Kidney (tissue), 14 donors: ENCODE measurements around the gene CACNB2. TPM values are rescaled to one million over a fixed set of nuclear protein-coding genes. Genes with fewer than 3 reads are reported as not detected.
"Not testable (repeated sequence)": the region's sequence is repeated elsewhere in the genome, so short reads cannot be mapped to it uniquely, and the experiment has no call there.

Source experiments
- DNase-seq, 5 donors: peaks; one replicate each; pipeline ENCODE4 v3.0.0-alpha.2; 2013 to 2020
- FAIRE-seq: peaks from 2 replicates; lab custom pipeline; 2012; peaks lifted over from hg19 to GRCh38; lab: Jason Lieb, UNC
- H3K27ac ChIP-seq, 2 donors: one replicate each; pipeline ENCODE4 v1.7.0; 2013; ENCODE audit warnings: low read depth in 2 of 2, low read length in 2 of 2, inconsistent platforms in 1 of 2
- H3K27me3 ChIP-seq: one replicate; pipeline ENCODE4 v1.7.1; 2013; ENCODE audit warnings: low read length, inconsistent platforms; ENCODE audit not compliant: control insufficient read depth, insufficient read depth
- H3K36me3 ChIP-seq, 3 donors: one replicate each; pipeline versions ENCODE4 v1.7.0 to v1.7.1; 2013; ENCODE audit warnings: low read length in 3 of 3, control low read depth in 1 of 3, inconsistent platforms in 1 of 3; ENCODE audit not compliant: insufficient read depth in 3 of 3, control insufficient read depth in 2 of 3
- H3K4me1 ChIP-seq, 3 donors: one replicate each; pipeline versions ENCODE4 v1.7.0 to v1.7.1; 2013; ENCODE audit warnings: low read length in 3 of 3, inconsistent platforms in 1 of 3, low read depth in 1 of 3; ENCODE audit not compliant: control insufficient read depth in 2 of 3, insufficient read depth in 2 of 3
- H3K4me3 ChIP-seq, 3 donors: one replicate each; pipeline versions ENCODE4 v1.7.0 to v1.8.1; 2013; ENCODE audit warnings: low read length in 3 of 3, control low read depth in 1 of 3, inconsistent platforms in 1 of 3
- H3K9ac ChIP-seq, 3 donors: one replicate each; pipeline versions ENCODE4 v1.7.0 to v1.7.1; 2013; ENCODE audit warnings: low read length in 3 of 3, control low read depth in 1 of 3, inconsistent platforms in 1 of 3
- H3K9me3 ChIP-seq, 3 donors: one replicate each; pipeline versions ENCODE4 v1.7.0 to v1.7.1; 2013; ENCODE audit warnings: low read length in 3 of 3, control low read depth in 1 of 3, inconsistent platforms in 1 of 3; ENCODE audit not compliant: control insufficient read depth in 2 of 3, insufficient read depth in 1 of 3
- CTCF ChIP-seq: IDR thresholded peaks from 3 replicates; pipeline ENCODE4 v1.5.1; 2012; ENCODE audit warnings: mild to moderate bottlenecking, moderate library complexity, borderline replicate concordance; ENCODE audit not compliant: insufficient read depth; ENCODE audit errors: extremely low read depth
- intact Hi-C: fragments of 100-400 bp; cut with DNase I; formaldehyde crosslinking; loops from one replicate; pipeline ENCODE4 v1.11.1; 2022
- polyA plus RNA-seq: library from polyadenylated mRNA; stranded (reverse); fragments of 350-450 nt; fragmentation: Illumina TruSeq; extraction: RNeasy Lipid Tissue Mini Kit (QIAGEN cat#74804); gene quantifications from one replicate; pipeline ENCODE4 v1.2.3, GENCODE V29; 2014; ENCODE audit warnings: low read depth, low replicate concordance; ENCODE audit not compliant: insufficient read depth
- total RNA-seq: library from RNA; stranded (reverse); fragmentation: NEBNext Ultra II Directional; extraction: Animal tissue kit (Norgen Biotek cat#: 25700); gene quantifications from one replicate; pipeline ENCODE4 v1.2.1, GENCODE V29; 2021
- donor health status: control.
- donor health status: control.
- donor health status: control.
- donor health status: control.
- donor health status: control.
- donor health status: DM: yes; HTN: yes; CAD: no.
- donor health status: Normal renal cell carcinoma (clear cell type).

The CACNB2 gene
- total and polyA plus RNA-seq, 2 donors from 2014 or later, result 2.8 TPM

- FAIRE-seq (no peak), DNase-seq (no peak)
- Histone ChIP-seq H3K9ac (no peak overlapping the region), H3K36me3 (no peaks in the 10 kb centered on the region), H3K27ac (no peak overlapping the region), H3K27me3 (no peaks in the 10 kb centered on the region), H3K4me1 (no peaks in the 10 kb centered on the region), H3K4me3 (no peak overlapping the region), H3K9me3 (no peaks in the 10 kb centered on the region)
- TF ChIP-seq CTCF, result no peak
- intact Hi-C loops, result no loop called here
Measured at GRCh38 chr10:18203471-18203870, 63.2 kb downstream of the CACNB2 start.

- H3K36me3 ChIP-seq, result no peaks in the 10 kb centered on the region
- no peaks in the 10 kb centered on the region for H3K9me3 ChIP-seq
- H3K4me1 ChIP-seq, result no peaks in the 10 kb centered on the region
- DNase-seq, result peak in 2 of 5 donors; percentile 46 to 47
- H3K27ac ChIP-seq, result no peak overlapping the region
- H3K4me3 ChIP-seq, result no peak overlapping the region
- no peaks in the 10 kb centered on the region for H3K27me3 ChIP-seq
- no peak for TF ChIP-seq CTCF
- no peak overlapping the region for H3K9ac ChIP-seq
- intact Hi-C loops, result no loop called here
- no peak for FAIRE-seq
Measured at GRCh38 chr10:18204039-18204835, 64.0 kb downstream of the CACNB2 start.

- Histone ChIP-seq H3K27ac (no peak overlapping the region), H3K4me1 (no peaks in the 10 kb centered on the region), H3K4me3 (no peak overlapping the region), H3K9me3 (no peaks in the 10 kb centered on the region), H3K9ac (no peak overlapping the region), H3K36me3 (no peaks in the 10 kb centered on the region), H3K27me3 (no peaks in the 10 kb centered on the region)
- intact Hi-C loops, result no loop called here
- DNase-seq, result no peak
- no peak for FAIRE-seq
- TF ChIP-seq CTCF, result no peak
Measured at GRCh38 chr10:18205098-18205834, 65.0 kb downstream of the CACNB2 start.

- H3K4me1 ChIP-seq, H3K27ac ChIP-seq, DNase-seq, H3K9me3 ChIP-seq, H3K4me3 ChIP-seq, FAIRE-seq, intact Hi-C loops, H3K9ac ChIP-seq, H3K27me3 ChIP-seq, H3K36me3 ChIP-seq: not testable (repeated sequence)
Measured at GRCh38 chr10:18208186-18208585, 68.0 kb downstream of the CACNB2 start.
